ENCODE results near the gene RABGAP1L.

DNA sequence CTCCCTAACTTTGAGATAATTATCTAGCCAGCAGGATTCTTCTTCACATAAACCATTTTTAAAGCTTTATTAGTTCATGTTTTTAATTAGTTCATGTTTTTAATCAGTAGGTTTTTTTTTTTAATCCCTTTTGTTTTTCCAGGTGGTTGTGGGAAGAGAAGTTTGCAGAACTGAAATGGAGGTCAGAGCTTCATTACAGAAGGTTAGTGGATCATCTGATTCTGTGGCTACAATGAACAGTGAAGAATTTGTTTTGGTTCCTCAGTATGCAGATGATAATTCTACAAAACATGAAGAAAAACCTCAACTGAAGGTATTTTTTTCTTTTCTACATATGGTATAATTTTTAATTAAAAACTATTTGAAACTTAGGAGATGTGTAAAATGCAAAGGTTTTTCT, 59.7 kb downstream of the RABGAP1L start:
- TF ChIP-seq ZNF10 (tag by site-specific recombination; IDR thresholded peaks at IDR 0.05) (no peak), ZNF624 (tag by site-specific recombination; IDR thresholded peaks at IDR 0.05) (no peak), ZNF560 (tag by site-specific recombination; IDR thresholded peaks at IDR 0.05; ENCODE audit: borderline replicate concordance) (no peak), KLF10 (tag by site-specific recombination; IDR thresholded peaks at IDR 0.05) (no peak), ZBTB20 (tag by site-specific recombination; IDR thresholded peaks at IDR 0.05) (no peak), KLF16 (tag by site-specific recombination; IDR thresholded peaks at IDR 0.05) (no peak), ZNF211 (tag by site-specific recombination; IDR thresholded peaks at IDR 0.05; ENCODE audit: low read depth) (no peak), ZEB2 (tag by site-specific recombination; IDR thresholded peaks at IDR 0.05) (no peak)
- TF ChIP-seq, protein P1, sequence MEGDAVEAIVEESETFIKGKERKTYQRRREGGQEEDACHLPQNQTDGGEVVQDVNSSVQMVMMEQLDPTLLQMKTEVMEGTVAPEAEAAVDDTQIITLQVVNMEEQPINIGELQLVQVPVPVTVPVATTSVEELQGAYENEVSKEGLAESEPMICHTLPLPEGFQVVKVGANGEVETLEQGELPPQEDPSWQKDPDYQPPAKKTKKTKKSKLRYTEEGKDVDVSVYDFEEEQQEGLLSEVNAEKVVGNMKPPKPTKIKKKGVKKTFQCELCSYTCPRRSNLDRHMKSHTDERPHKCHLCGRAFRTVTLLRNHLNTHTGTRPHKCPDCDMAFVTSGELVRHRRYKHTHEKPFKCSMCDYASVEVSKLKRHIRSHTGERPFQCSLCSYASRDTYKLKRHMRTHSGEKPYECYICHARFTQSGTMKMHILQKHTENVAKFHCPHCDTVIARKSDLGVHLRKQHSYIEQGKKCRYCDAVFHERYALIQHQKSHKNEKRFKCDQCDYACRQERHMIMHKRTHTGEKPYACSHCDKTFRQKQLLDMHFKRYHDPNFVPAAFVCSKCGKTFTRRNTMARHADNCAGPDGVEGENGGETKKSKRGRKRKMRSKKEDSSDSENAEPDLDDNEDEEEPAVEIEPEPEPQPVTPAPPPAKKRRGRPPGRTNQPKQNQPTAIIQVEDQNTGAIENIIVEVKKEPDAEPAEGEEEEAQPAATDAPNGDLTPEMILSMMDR (tag by site-specific recombination; IDR thresholded peaks at IDR 0.05): no peak
- TF ChIP-seq, protein P2, sequence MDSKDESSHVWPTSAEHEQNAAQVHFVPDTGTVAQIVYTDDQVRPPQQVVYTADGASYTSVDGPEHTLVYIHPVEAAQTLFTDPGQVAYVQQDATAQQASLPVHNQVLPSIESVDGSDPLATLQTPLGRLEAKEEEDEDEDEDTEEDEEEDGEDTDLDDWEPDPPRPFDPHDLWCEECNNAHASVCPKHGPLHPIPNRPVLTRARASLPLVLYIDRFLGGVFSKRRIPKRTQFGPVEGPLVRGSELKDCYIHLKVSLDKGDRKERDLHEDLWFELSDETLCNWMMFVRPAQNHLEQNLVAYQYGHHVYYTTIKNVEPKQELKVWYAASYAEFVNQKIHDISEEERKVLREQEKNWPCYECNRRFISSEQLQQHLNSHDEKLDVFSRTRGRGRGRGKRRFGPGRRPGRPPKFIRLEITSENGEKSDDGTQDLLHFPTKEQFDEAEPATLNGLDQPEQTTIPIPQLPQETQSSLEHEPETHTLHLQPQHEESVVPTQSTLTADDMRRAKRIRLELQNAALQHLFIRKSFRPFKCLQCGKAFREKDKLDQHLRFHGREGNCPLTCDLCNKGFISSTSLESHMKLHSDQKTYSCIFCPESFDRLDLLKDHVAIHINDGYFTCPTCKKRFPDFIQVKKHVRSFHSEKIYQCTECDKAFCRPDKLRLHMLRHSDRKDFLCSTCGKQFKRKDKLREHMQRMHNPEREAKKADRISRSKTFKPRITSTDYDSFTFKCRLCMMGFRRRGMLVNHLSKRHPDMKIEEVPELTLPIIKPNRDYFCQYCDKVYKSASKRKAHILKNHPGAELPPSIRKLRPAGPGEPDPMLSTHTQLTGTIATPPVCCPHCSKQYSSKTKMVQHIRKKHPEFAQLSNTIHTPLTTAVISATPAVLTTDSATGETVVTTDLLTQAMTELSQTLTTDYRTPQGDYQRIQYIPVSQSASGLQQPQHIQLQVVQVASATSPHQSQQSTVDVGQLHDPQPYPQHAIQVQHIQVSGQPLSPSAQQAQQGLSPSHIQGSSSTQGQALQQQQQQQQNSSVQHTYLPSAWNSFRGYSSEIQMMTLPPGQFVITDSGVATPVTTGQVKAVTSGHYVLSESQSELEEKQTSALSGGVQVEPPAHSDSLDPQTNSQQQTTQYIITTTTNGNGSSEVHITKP (tag by site-specific recombination; IDR thresholded peaks at IDR 0.05): no peak
- TF ChIP-seq, protein P3, sequence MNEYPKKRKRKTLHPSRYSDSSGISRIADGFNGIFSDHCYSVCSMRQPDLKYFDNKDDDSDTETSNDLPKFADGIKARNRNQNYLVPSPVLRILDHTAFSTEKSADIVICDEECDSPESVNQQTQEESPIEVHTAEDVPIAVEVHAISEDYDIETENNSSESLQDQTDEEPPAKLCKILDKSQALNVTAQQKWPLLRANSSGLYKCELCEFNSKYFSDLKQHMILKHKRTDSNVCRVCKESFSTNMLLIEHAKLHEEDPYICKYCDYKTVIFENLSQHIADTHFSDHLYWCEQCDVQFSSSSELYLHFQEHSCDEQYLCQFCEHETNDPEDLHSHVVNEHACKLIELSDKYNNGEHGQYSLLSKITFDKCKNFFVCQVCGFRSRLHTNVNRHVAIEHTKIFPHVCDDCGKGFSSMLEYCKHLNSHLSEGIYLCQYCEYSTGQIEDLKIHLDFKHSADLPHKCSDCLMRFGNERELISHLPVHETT (tag by site-specific recombination; IDR thresholded peaks at IDR 0.05): no peak
- TF ChIP-seq, protein P4, sequence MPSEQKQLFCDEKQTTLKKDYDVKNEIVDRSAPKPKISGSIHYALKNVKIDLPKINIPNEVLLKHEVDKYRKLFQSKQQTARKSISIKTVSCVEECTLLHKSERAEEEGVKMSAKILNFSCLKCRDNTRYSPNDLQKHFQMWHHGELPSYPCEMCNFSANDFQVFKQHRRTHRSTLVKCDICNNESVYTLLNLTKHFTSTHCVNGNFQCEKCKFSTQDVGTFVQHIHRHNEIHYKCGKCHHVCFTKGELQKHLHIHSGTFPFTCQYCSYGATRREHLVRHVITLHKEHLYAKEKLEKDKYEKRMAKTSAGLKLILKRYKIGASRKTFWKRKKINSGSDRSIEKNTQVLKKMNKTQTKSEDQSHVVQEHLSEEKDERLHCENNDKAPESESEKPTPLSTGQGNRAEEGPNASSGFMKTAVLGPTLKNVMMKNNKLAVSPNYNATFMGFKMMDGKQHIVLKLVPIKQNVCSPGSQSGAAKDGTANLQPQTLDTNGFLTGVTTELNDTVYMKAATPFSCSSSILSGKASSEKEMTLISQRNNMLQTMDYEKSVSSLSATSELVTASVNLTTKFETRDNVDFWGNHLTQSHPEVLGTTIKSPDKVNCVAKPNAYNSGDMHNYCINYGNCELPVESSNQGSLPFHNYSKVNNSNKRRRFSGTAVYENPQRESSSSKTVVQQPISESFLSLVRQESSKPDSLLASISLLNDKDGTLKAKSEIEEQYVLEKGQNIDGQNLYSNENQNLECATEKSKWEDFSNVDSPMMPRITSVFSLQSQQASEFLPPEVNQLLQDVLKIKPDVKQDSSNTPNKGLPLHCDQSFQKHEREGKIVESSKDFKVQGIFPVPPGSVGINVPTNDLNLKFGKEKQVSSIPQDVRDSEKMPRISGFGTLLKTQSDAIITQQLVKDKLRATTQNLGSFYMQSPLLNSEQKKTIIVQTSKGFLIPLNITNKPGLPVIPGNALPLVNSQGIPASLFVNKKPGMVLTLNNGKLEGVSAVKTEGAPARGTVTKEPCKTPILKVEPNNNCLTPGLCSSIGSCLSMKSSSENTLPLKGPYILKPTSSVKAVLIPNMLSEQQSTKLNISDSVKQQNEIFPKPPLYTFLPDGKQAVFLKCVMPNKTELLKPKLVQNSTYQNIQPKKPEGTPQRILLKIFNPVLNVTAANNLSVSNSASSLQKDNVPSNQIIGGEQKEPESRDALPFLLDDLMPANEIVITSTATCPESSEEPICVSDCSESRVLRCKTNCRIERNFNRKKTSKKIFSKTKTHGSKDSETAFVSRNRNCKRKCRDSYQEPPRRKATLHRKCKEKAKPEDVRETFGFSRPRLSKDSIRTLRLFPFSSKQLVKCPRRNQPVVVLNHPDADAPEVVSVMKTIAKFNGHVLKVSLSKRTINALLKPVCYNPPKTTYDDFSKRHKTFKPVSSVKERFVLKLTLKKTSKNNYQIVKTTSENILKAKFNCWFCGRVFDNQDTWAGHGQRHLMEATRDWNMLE (tag by site-specific recombination; conservative IDR thresholded peaks at IDR 0.05; ENCODE audit: low read depth): no peak
- TF ChIP-seq, protein P5, sequence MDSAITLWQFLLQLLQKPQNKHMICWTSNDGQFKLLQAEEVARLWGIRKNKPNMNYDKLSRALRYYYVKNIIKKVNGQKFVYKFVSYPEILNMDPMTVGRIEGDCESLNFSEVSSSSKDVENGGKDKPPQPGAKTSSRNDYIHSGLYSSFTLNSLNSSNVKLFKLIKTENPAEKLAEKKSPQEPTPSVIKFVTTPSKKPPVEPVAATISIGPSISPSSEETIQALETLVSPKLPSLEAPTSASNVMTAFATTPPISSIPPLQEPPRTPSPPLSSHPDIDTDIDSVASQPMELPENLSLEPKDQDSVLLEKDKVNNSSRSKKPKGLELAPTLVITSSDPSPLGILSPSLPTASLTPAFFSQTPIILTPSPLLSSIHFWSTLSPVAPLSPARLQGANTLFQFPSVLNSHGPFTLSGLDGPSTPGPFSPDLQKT (IDR thresholded peaks at IDR 0.05; ENCODE audit: borderline replicate concordance, low read depth, low read length): no peak
- TF ChIP-seq, protein P6, sequence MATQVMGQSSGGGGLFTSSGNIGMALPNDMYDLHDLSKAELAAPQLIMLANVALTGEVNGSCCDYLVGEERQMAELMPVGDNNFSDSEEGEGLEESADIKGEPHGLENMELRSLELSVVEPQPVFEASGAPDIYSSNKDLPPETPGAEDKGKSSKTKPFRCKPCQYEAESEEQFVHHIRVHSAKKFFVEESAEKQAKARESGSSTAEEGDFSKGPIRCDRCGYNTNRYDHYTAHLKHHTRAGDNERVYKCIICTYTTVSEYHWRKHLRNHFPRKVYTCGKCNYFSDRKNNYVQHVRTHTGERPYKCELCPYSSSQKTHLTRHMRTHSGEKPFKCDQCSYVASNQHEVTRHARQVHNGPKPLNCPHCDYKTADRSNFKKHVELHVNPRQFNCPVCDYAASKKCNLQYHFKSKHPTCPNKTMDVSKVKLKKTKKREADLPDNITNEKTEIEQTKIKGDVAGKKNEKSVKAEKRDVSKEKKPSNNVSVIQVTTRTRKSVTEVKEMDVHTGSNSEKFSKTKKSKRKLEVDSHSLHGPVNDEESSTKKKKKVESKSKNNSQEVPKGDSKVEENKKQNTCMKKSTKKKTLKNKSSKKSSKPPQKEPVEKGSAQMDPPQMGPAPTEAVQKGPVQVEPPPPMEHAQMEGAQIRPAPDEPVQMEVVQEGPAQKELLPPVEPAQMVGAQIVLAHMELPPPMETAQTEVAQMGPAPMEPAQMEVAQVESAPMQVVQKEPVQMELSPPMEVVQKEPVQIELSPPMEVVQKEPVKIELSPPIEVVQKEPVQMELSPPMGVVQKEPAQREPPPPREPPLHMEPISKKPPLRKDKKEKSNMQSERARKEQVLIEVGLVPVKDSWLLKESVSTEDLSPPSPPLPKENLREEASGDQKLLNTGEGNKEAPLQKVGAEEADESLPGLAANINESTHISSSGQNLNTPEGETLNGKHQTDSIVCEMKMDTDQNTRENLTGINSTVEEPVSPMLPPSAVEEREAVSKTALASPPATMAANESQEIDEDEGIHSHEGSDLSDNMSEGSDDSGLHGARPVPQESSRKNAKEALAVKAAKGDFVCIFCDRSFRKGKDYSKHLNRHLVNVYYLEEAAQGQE (tag by site-specific recombination; IDR thresholded peaks at IDR 0.05): no peak

Data from HEK293 (cell line).